Parathyroid adenoma (tissue), 2 donors: ENCODE data around the gene STPG2.

Source experiments
- H2AFZ ChIP-seq: fragments of 300-600 bp; sonication (generic); one replicate; pipeline ENCODE4 v1.7.0; 2017; ENCODE audit warnings: antibody characterized with exemption, mild to moderate bottlenecking
- H3K27ac ChIP-seq: fragments of 300-600 bp; sonication (generic); one replicate; pipeline ENCODE4 v1.7.0; 2017
- H3K27me3 ChIP-seq: fragments of 300-600 bp; sonication (generic); one replicate; pipeline ENCODE4 v1.7.0; 2017; ENCODE audit warnings: low read length; ENCODE audit not compliant: control insufficient read depth, insufficient read depth
- H3K36me3 ChIP-seq: fragments of 300-600 bp; sonication (generic); one replicate; pipeline ENCODE4 v1.7.0; 2017; ENCODE audit warnings: low read length; ENCODE audit not compliant: control insufficient read depth, insufficient read depth
- H3K4me1 ChIP-seq: fragments of 300-600 bp; sonication (generic); one replicate; pipeline ENCODE4 v1.7.0; 2017; ENCODE audit warnings: control low read depth
- H3K4me2 ChIP-seq: fragments of 300-600 bp; sonication (generic); one replicate; pipeline ENCODE4 v1.7.0; 2017; ENCODE audit warnings: low read length
- H3K4me3 ChIP-seq: fragments of 300-600 bp; sonication (generic); one replicate; pipeline ENCODE4 v1.7.0; 2017; ENCODE audit warnings: low read depth, low read length
- H3K79me2 ChIP-seq: fragments of 300-600 bp; sonication (generic); one replicate; pipeline ENCODE4 v1.7.0; 2017; ENCODE audit warnings: control low read depth
- H3K9ac ChIP-seq: fragments of 300-600 bp; sonication (generic); one replicate; pipeline ENCODE4 v1.7.0; 2017; ENCODE audit warnings: mild to moderate bottlenecking
- H3K9me3 ChIP-seq: fragments of 300-600 bp; sonication (generic); one replicate; pipeline ENCODE4 v1.7.0; 2017; ENCODE audit warnings: low read length; ENCODE audit not compliant: control insufficient read depth
- TF ChIP-seq, protein P1 (sequence below): fragments of 300-600 bp; sonication (generic); IDR thresholded peaks from one replicate; pipeline ENCODE4 v1.7.0; 2017; ENCODE audit warnings: antibody characterized with exemption, mild to moderate bottlenecking
- donor health status: primary hyperparathyroidism.

The STPG2 gene

DNA sequence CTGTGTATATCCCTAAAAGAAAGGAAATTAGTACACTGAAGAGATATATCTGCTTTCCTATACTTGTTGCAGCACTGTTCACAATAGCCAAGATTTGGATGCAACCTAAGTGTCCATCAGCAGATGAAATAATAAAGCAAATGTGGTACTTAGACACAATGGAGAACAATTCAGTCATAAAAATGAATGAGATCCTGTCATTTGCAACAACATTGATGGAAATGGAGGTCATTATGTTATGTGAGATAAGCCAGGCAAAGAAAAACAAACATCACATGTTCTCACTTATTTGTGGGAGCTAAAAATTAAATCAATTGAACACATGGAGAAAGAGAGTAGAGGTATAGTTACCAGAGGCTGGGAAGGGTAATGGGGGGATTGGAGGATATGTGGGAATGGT lies 611.9 kb downstream of the STPG2 start:
- no peaks in the 10 kb centered on the region for H3K9me3 ChIP-seq
- no peaks in the 10 kb centered on the region for H3K4me1 ChIP-seq
- no peak overlapping the region for H3K27ac ChIP-seq
- H3K79me2 ChIP-seq: no peaks in the 10 kb centered on the region
- H3K4me2 ChIP-seq: no peak overlapping the region
- H3K27me3 ChIP-seq: no peaks in the 10 kb centered on the region
- H3K4me3 ChIP-seq: no peak overlapping the region
- H3K36me3 ChIP-seq: no peaks in the 10 kb centered on the region
- no peak overlapping the region for H3K9ac ChIP-seq
- TF ChIP-seq, protein P1, sequence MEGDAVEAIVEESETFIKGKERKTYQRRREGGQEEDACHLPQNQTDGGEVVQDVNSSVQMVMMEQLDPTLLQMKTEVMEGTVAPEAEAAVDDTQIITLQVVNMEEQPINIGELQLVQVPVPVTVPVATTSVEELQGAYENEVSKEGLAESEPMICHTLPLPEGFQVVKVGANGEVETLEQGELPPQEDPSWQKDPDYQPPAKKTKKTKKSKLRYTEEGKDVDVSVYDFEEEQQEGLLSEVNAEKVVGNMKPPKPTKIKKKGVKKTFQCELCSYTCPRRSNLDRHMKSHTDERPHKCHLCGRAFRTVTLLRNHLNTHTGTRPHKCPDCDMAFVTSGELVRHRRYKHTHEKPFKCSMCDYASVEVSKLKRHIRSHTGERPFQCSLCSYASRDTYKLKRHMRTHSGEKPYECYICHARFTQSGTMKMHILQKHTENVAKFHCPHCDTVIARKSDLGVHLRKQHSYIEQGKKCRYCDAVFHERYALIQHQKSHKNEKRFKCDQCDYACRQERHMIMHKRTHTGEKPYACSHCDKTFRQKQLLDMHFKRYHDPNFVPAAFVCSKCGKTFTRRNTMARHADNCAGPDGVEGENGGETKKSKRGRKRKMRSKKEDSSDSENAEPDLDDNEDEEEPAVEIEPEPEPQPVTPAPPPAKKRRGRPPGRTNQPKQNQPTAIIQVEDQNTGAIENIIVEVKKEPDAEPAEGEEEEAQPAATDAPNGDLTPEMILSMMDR: no peak
- H2AFZ ChIP-seq: no peak overlapping the region

DNA sequence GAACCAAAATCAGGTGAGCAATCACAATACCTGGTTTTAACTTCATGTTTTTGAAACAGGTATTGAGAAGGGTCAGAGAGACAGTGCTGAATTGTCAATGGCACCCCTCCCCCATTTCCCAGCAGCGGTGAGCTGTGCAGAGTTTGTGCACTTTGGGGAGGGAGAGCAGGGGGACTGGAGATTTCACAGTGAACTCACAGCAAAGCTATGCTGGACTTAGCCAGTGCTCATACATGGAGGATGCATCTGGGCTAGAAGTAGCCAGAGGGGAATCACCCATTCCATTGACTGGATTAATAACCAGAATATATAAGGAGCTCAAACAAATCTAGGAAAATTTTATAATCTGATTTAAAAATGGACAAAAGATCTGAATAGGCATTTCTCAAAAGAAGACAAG lies 612.6 kb downstream of the STPG2 start:
- Histone ChIP-seq H3K4me2 (no peak overlapping the region), H3K36me3 (no peaks in the 10 kb centered on the region), H3K27ac (no peak overlapping the region), H3K9ac (no peak overlapping the region), H3K9me3 (no peaks in the 10 kb centered on the region), H3K27me3 (no peaks in the 10 kb centered on the region), H3K79me2 (no peaks in the 10 kb centered on the region), H3K4me3 (no peak overlapping the region), H3K4me1 (no peaks in the 10 kb centered on the region), H2AFZ (no peak overlapping the region)
- TF ChIP-seq, protein P1: no peak

DNA sequence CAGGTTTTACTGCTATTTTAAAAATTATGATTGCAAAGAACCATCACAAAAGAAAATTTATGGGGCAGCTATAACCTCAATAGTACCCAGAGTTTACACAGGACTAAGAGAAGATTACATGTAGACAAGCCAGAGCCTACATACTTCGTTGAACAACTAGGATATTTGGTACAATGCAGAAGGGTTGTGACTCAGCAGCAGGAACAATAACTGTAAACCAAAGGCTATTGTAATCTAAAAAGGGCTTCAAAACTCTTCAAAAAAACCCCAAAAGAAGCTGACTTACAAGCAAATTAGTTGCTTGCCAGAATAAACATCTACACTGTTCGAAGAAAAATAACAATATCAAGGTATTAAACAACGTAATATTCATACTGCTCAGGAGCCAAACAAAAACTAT lies 618.0 kb downstream of the STPG2 start:
- TF ChIP-seq, protein P1: no peak
- H2AFZ ChIP-seq: no peak overlapping the region
- H3K36me3 ChIP-seq: no peaks in the 10 kb centered on the region
- no peaks in the 10 kb centered on the region for H3K79me2 ChIP-seq
- H3K4me2 ChIP-seq: no peak overlapping the region
- H3K4me3 ChIP-seq: no peak overlapping the region
- H3K27ac ChIP-seq: no peak overlapping the region
- no peaks in the 10 kb centered on the region for H3K9me3 ChIP-seq
- H3K9ac ChIP-seq: no peak overlapping the region
- H3K4me1 ChIP-seq: no peaks in the 10 kb centered on the region
- no peaks in the 10 kb centered on the region for H3K27me3 ChIP-seq

DNA sequence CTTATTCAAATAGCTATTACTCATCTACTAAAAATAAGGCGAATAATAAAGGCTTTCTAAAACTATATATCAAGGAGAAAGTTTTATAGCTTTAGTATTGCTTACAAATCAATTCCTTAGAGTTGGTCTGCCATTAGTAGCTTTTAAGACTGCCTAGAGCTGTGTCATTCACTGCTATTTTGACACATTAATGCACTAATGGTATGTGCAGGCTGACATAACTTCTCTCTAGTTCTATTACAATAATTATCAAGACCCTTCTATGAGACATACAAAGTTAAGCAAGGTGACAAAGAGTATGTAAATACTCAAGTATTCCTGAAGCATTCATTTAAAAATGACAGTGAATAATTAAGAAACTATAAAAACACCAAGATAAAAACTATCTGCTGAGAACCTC lies 625.3 kb downstream of the STPG2 start:
- Histone ChIP-seq H3K4me3 (no peak overlapping the region), H3K9ac (no peak overlapping the region), H3K36me3 (no peaks in the 10 kb centered on the region), H3K27me3 (no peaks in the 10 kb centered on the region), H2AFZ (no peak overlapping the region), H3K9me3 (no peaks in the 10 kb centered on the region), H3K27ac (no peak overlapping the region), H3K4me2 (no peak overlapping the region), H3K4me1 (no peaks in the 10 kb centered on the region), H3K79me2 (no peaks in the 10 kb centered on the region)
- TF ChIP-seq, protein P1: no peak

DNA sequence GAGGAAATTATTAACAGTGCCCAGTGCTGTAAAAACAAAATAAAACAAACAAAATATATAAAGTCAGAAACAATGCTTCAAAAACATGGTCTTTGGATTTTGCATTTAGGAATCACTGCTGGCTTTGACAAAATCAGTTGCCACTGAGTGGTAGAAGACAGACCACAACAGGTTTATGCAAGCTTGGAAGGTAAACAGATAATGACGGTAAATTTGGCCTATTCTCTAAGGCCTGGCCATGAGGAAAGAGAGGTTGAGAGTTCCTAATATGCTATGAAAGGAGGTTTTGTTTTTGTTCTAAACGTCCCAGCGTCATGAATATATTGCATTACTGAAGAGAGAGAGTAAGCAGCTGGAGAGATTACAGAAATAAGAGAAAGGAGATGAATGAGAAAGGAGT lies 629.4 kb downstream of the STPG2 start:
- Histone ChIP-seq H3K4me2 (no peak overlapping the region), H2AFZ (no peak overlapping the region), H3K27ac (no peak overlapping the region), H3K36me3 (no peaks in the 10 kb centered on the region), H3K4me3 (no peak overlapping the region), H3K4me1 (no peaks in the 10 kb centered on the region), H3K79me2 (no peaks in the 10 kb centered on the region), H3K27me3 (no peaks in the 10 kb centered on the region), H3K9ac (no peak overlapping the region), H3K9me3 (no peaks in the 10 kb centered on the region)
- TF ChIP-seq, protein P1: no peak
